ENCODE results near the gene UBE2O.

The UBE2O gene

GRCh38 chr17:76405967-76406647, 46.8 kb downstream of the UBE2O start (continued):
- TF ChIP-seq, protein P1, sequence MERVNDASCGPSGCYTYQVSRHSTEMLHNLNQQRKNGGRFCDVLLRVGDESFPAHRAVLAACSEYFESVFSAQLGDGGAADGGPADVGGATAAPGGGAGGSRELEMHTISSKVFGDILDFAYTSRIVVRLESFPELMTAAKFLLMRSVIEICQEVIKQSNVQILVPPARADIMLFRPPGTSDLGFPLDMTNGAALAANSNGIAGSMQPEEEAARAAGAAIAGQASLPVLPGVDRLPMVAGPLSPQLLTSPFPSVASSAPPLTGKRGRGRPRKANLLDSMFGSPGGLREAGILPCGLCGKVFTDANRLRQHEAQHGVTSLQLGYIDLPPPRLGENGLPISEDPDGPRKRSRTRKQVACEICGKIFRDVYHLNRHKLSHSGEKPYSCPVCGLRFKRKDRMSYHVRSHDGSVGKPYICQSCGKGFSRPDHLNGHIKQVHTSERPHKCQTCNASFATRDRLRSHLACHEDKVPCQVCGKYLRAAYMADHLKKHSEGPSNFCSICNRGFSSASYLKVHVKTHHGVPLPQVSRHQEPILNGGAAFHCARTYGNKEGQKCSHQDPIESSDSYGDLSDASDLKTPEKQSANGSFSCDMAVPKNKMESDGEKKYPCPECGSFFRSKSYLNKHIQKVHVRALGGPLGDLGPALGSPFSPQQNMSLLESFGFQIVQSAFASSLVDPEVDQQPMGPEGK (tag by site-specific recombination; IDR thresholded peaks at IDR 0.05), result no peak
- TF ChIP-seq GLIS2 (tag by site-specific recombination; IDR thresholded peaks at IDR 0.05) (no peak), ZNF830 (tag by site-specific recombination; IDR thresholded peaks at IDR 0.05; ENCODE audit: low read depth) (no peak), ZNF664 (tag by site-specific recombination; IDR thresholded peaks at IDR 0.05) (no peak), ZNF394 (tag by site-specific recombination; IDR thresholded peaks at IDR 0.05; ENCODE audit: borderline replicate concordance) (peak; percentile 53; the same call in 1 of the 2 replicates), ZNF792 (tag by site-specific recombination; IDR thresholded peaks at IDR 0.05) (no peak), ZNF548 (tag by site-specific recombination; IDR thresholded peaks at IDR 0.05) (no peak), ZNF501 (tag by site-specific recombination; IDR thresholded peaks at IDR 0.05) (no peak), GLIS1 (tag by site-specific recombination; IDR thresholded peaks at IDR 0.05) (peak; percentile 86), FEZF1 (tag by site-specific recombination; IDR thresholded peaks at IDR 0.05) (peak; percentile 66)
- TF ChIP-seq, protein P2, sequence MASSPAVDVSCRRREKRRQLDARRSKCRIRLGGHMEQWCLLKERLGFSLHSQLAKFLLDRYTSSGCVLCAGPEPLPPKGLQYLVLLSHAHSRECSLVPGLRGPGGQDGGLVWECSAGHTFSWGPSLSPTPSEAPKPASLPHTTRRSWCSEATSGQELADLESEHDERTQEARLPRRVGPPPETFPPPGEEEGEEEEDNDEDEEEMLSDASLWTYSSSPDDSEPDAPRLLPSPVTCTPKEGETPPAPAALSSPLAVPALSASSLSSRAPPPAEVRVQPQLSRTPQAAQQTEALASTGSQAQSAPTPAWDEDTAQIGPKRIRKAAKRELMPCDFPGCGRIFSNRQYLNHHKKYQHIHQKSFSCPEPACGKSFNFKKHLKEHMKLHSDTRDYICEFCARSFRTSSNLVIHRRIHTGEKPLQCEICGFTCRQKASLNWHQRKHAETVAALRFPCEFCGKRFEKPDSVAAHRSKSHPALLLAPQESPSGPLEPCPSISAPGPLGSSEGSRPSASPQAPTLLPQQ (tag by site-specific recombination; IDR thresholded peaks at IDR 0.05), result no peak
- TF ChIP-seq, protein P3, sequence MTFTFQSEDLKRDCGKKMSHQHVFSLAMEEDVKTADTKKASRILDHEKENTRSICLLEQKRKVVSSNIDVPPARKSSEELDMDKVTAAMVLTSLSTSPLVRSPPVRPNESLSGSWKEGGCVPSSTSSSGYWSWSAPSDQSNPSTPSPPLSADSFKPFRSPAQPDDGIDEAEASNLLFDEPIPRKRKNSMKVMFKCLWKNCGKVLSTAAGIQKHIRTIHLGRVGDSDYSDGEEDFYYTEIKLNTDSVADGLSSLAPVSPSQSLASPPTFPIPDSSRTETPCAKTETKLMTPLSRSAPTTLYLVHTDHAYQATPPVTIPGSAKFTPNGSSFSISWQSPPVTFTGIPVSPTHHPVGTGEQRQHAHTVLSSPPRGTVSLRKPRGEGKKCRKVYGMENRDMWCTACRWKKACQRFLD (tag by site-specific recombination; IDR thresholded peaks at IDR 0.05), result no peak

DNA sequence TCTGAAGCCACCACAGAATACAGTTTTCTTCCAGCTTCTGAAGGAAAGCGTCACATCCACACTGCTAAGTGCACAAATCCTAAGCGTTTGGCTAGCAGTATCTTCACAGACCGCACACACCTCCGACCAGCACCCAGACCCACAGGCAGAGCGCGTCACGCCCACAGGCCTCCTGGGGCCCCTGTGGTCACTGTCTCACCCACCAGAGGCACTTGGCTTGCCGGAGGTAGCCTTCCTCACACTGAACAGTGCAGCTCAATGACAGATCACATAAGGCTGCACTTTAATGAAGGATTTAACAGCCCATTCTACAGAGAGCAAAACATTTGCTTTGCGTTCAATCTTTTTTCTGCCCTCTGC, 47.4 kb downstream of the UBE2O start:
- CTCF ChIA-PET, result interaction anchor here (0.5 to 3.1 kb wide), 8 partner anchors 8 to 350 kb away, joined by 3 to 14 read pairs (median 6); partner anchors contain the start of gene SPHK1
- TF ChIP-seq ZNF175 (tag by site-specific recombination; IDR thresholded peaks at IDR 0.05) (no peak), EGR2 (tag by site-specific recombination; IDR thresholded peaks at IDR 0.05; ENCODE audit: low read depth) (peak; percentile 54; the same call in 1 of the 2 replicates), ZFHX2 (tag by site-specific recombination; conservative IDR thresholded peaks at IDR 0.05) (peak; percentile 39), ZNF404 (tag by site-specific recombination; IDR thresholded peaks at IDR 0.05) (no peak)
- no peak overlapping the region for H3K27ac ChIP-seq (ENCODE audit: extremely low read depth, low read depth, low read length)
- H3K4me1 ChIP-seq (ENCODE audit: control insufficient read depth, insufficient read depth, low read length), result peaks cover 10% of the 10 kb centered on the region
- peaks cover 24 to 66% of the 10 kb centered on the region in 2 experiments for H3K36me3 ChIP-seq (ENCODE audit: control insufficient read depth in 2 of 2, insufficient read depth in 1 of 2, low read length in 2 of 2)
- POLR2A ChIA-PET, result interaction anchor here (0.5 to 0.8 kb wide), 2 partner anchors 20 to 94 kb away, joined by 3 to 7 read pairs; no protein-coding TSS in a partner anchor
- no peaks in the 10 kb centered on the region for H3K9me3 ChIP-seq (ENCODE audit: control insufficient read depth, insufficient read depth, low read depth, low read length)
- no peak overlapping the region for H3K4me3 ChIP-seq (ENCODE audit: low read depth, low read length)

DNA sequence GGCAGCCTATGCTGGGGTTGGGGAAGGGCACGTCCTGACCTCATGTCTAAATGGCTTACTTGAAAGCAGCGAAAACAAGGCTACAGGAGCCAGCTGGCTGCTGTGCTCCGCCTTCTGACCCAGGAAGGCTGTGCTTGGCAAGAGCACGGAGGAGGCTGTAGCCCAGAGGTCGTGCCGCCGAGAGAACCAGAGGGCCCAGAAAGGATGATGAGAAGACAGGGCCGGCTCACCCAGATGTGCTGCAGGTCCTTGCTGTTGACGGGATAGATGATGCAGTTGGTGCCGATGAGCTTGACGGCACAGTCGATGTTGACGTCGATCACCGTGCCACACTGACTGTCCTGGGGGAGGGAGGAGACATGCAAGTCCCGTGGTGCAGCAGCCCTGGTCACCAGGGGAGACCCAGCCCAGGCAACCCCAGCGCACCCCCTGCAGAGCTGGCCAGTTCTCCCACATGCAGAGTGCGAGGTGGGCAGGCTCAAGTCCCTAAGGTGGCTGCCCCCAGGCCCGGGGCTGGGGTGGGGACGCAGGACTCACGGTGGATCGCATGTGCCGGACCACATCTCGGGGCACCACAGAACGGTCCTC, 47.9 kb downstream of the UBE2O start:
- CTCF ChIA-PET, result interaction anchor here (0.5 to 3.1 kb wide), 10 partner anchors 7 to 351 kb away, joined by 3 to 14 read pairs (median 4); partner anchors contain the start of gene SPHK1
- 0 out of 2 replicates have a peak overlapping the region, but pooled peaks have one; percentile 7 for H3K27ac ChIP-seq (ENCODE audit: extremely low read depth, low read depth, low read length)
- TF ChIP-seq ZNF561 (tag by site-specific recombination; IDR thresholded peaks at IDR 0.05; ENCODE audit: borderline replicate concordance), result no peak
- TF ChIP-seq ZNF280D (tag by site-specific recombination; IDR thresholded peaks at IDR 0.05), result no peak
- no peak for TF ChIP-seq ZNF169 (tag by site-specific recombination; IDR thresholded peaks at IDR 0.05)
- TF ChIP-seq ZNF626 (tag by site-specific recombination; IDR thresholded peaks at IDR 0.05), result no peak
- TF ChIP-seq ZNF26 (tag by site-specific recombination; IDR thresholded peaks at IDR 0.05), result no peak
- no peak for TF ChIP-seq ZNF324 (tag by site-specific recombination; IDR thresholded peaks at IDR 0.05)
- no peaks in the 10 kb centered on the region for H3K9me3 ChIP-seq (ENCODE audit: control insufficient read depth, insufficient read depth, low read depth, low read length)
- H3K36me3 ChIP-seq (ENCODE audit: control insufficient read depth in 2 of 2, insufficient read depth in 1 of 2, low read length in 2 of 2), result peaks cover 24 to 66% of the 10 kb centered on the region in 2 experiments
- POLR2A ChIA-PET, result interaction anchor here (0.5 to 0.8 kb wide), 2 partner anchors 20 to 95 kb away, joined by 3 to 7 read pairs; no protein-coding TSS in a partner anchor
- peaks cover 10% of the 10 kb centered on the region for H3K4me1 ChIP-seq (ENCODE audit: control insufficient read depth, insufficient read depth, low read length)
- H3K4me3 ChIP-seq (ENCODE audit: low read depth, low read length), result no peak overlapping the region
